Hepatocyte (in vitro differentiated cells): ENCODE data around the gene IP6K3.

ENCODE experiments used
- EZH2 ChIP-seq: fragments of 200-600 bp; sonication (generic); IDR thresholded peaks from 2 replicates; pipeline ENCODE4 v1.6.1; 2016; ENCODE audit warnings: antibody characterized with exemption, mild to moderate bottlenecking, borderline replicate concordance
- TF ChIP-seq, protein P1 (sequence below): fragments of 200-600 bp; sonication (generic); IDR thresholded peaks from 2 replicates; pipeline ENCODE4 v1.5.1; 2016; ENCODE audit warnings: antibody characterized with exemption, mild to moderate bottlenecking; ENCODE audit not compliant: poor library complexity

DNA sequence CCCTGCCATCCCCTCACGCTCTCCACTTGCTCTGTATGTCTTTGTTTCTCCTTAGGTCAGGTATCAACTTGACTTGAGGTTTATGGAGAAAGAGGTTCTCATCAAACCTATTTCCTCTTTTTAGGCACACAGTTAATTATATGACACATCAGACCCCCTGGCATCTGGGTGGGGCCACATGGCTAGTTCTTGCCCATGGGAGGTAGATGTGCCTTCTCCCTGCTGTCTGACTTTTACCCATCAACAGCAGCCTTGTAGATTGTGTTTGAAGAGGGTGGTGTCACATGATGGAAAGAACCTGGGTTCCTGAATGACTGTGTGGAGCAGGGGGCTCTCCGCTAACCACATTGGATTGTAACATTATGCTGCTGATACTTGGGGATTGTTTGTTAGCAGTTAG lies 28.0 kb downstream of the IP6K3 start:
- TF ChIP-seq, protein P1, sequence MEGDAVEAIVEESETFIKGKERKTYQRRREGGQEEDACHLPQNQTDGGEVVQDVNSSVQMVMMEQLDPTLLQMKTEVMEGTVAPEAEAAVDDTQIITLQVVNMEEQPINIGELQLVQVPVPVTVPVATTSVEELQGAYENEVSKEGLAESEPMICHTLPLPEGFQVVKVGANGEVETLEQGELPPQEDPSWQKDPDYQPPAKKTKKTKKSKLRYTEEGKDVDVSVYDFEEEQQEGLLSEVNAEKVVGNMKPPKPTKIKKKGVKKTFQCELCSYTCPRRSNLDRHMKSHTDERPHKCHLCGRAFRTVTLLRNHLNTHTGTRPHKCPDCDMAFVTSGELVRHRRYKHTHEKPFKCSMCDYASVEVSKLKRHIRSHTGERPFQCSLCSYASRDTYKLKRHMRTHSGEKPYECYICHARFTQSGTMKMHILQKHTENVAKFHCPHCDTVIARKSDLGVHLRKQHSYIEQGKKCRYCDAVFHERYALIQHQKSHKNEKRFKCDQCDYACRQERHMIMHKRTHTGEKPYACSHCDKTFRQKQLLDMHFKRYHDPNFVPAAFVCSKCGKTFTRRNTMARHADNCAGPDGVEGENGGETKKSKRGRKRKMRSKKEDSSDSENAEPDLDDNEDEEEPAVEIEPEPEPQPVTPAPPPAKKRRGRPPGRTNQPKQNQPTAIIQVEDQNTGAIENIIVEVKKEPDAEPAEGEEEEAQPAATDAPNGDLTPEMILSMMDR, result no peak
- no peak for TF ChIP-seq EZH2
